BE2C (cell line): Measurements from ENCODE around the gene GLIS1.
A peak's percentile ranks its signal among the peaks of the same experiment; 100 is the strongest.

Source experiments
- DNase-seq: peaks from one replicate; pipeline ENCODE4 v3.0.0-alpha.2; 2020
- H3K27me3 ChIP-seq: fragments of 250-450 bp; sonication (Bioruptor Pico); 2 replicates; pipeline ENCODE4 v1.5.1; 2020; ENCODE audit warnings: mild to moderate bottlenecking
- H3K36me3 ChIP-seq: fragments of 250-450 bp; sonication (Bioruptor Pico); 2 replicates; pipeline ENCODE4 v1.5.1; 2020; ENCODE audit warnings: mild to moderate bottlenecking
- H3K4me1 ChIP-seq: fragments of 250-450 bp; sonication (Bioruptor Pico); 2 replicates; pipeline ENCODE4 v1.5.1; 2020
- H3K4me3 ChIP-seq: 2 replicates; pipeline ENCODE4 v1.5.1; 2011; ENCODE audit warnings: low read depth, low read length
- H3K9me3 ChIP-seq: fragments of 250-450 bp; sonication (Bioruptor Pico); 2 replicates; pipeline ENCODE4 v1.5.1; 2020
- CTCF ChIP-seq: IDR thresholded peaks from 2 replicates; pipeline ENCODE4 v1.5.1; 2012; ENCODE audit warnings: mild to moderate bottlenecking, low read depth, low read length

The GLIS1 gene

GRCh38 chr1:53687426-53687825 lies 51.5 kb downstream of the GLIS1 start:
- H3K27me3 ChIP-seq = no peaks in the 10 kb centered on the region
- DNase-seq = no peak

GRCh38 chr1:53686965-53687267 lies 52.0 kb downstream of the GLIS1 start:
- Histone ChIP-seq H3K4me1 (no peaks in the 10 kb centered on the region), H3K4me3 (no peak overlapping the region), H3K9me3 (no peaks in the 10 kb centered on the region), H3K27me3 (no peaks in the 10 kb centered on the region), H3K36me3 (no peaks in the 10 kb centered on the region)
- no peak for DNase-seq
- no peak for TF ChIP-seq CTCF

More at GRCh38 chr1:53687426-53687825, 51.5 kb downstream of the GLIS1 start:
- no peak for TF ChIP-seq CTCF
- Histone ChIP-seq H3K4me3 (no peak overlapping the region), H3K4me1 (no peaks in the 10 kb centered on the region), H3K9me3 (no peaks in the 10 kb centered on the region), H3K36me3 (no peaks in the 10 kb centered on the region)

GRCh38 chr1:53686091-53686964 lies 52.6 kb downstream of the GLIS1 start:
- no peaks in the 10 kb centered on the region for H3K27me3 ChIP-seq
- TF ChIP-seq CTCF = no peak
- H3K9me3 ChIP-seq = no peaks in the 10 kb centered on the region
- H3K4me3 ChIP-seq = no peak overlapping the region
- DNase-seq = no peak
- H3K36me3 ChIP-seq = no peaks in the 10 kb centered on the region
- no peaks in the 10 kb centered on the region for H3K4me1 ChIP-seq

DNA sequence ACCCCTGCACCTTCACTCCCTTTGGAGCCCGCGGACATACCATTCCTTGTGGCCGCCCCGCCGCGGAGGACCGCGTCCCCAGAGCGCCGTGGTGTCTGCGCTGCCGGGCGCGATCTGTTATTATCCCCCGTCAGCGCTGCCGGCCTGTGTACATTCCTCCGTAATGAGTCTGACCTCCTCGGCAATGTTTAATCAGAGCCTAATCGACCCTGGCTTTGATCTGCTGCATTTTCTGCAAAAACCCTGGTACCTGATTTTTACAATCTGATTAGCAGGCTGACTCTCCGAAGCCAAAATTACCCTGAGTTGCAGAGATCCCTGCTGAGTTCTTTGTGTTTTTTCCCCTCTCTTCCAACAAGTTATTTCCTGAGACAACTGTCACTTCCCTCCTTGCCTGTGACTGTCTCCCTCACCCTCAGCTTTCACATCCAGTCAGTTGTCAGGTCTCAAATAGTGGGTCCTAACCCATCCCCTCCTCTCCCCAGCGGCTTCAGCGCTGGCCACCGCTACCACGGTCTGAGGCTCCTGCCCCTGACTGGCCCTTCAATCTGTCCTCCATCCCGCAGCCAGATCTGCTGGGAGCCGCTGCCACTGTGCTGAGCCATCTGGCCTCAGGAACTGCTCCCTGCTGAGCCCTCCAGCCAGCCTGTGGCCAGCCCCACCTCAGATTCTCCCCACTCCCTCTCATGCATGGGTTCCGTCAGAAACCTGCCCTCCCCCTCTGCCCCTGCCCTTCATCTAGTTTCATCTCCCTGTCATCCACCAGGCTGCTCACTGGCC lies 53.5 kb downstream of the GLIS1 start:
- no peaks in the 10 kb centered on the region for H3K36me3 ChIP-seq
- no peaks in the 10 kb centered on the region for H3K4me1 ChIP-seq
- no peaks in the 10 kb centered on the region for H3K27me3 ChIP-seq
- H3K4me3 ChIP-seq = peak overlapping the region; percentile 33
- no peak for TF ChIP-seq CTCF
- no peaks in the 10 kb centered on the region for H3K9me3 ChIP-seq
- peak; percentile 23 for DNase-seq

- Histone ChIP-seq H3K27me3 (no peaks in the 10 kb centered on the region), H3K9me3 (no peaks in the 10 kb centered on the region), H3K36me3 (no peaks in the 10 kb centered on the region), H3K4me3 (peak overlapping the region; percentile 33), H3K4me1 (no peaks in the 10 kb centered on the region)
- TF ChIP-seq CTCF = no peak
- DNase-seq = no peak
Observed at GRCh38 chr1:53684741-53685140, 54.2 kb downstream of the GLIS1 start.
